ENCODE data around the gene ATP9A. TPM values are rescaled to one million over a fixed set of nuclear protein-coding genes. Genes with fewer than 3 reads are reported as not detected.

Gene ATP9A
- total and polyA plus RNA-seq, 2 of the 8 experiments (the other 6 are each of a cell fraction or from before 2014, with no cell fraction given) = 5.0 to 6.4 TPM

GRCh38 chr20:51758978-51759544 is 9.1 kb downstream of the ATP9A start (continued):
- TF ChIP-seq CHD7 (IDR thresholded peaks at IDR 0.05; ENCODE audit: insufficient replicate concordance, low read length) (no peak), MAX (IDR thresholded peaks at IDR 0.05) (no peak), NRF1 (IDR thresholded peaks at IDR 0.05; ENCODE audit: low read depth, low read length) (no peak), TAF7 (optimal IDR thresholded peaks at IDR 0.05; ENCODE audit: borderline replicate concordance, low read depth, low read length) (no peak), JUND (IDR thresholded peaks at IDR 0.05; ENCODE audit: low read length) (no peak), TAF1 (IDR thresholded peaks at IDR 0.05; ENCODE audit: low read depth, low read length) (no peak), KDM1A (IDR thresholded peaks at IDR 0.05; ENCODE audit: borderline replicate concordance, low read length) (no peak), POU5F1 (IDR thresholded peaks at IDR 0.05; ENCODE audit: low read depth, low read length) (no peak), EGR1 (IDR thresholded peaks at IDR 0.05; ENCODE audit: borderline replicate concordance, low read depth, low read length) (no peak)

Data from H1 (cell line).